Upper lobe of left lung (tissue), 6 donors: Measurements from ENCODE around the gene CYSRT1. TPM values are rescaled to one million over a fixed set of nuclear protein-coding genes. Genes with fewer than 3 reads are reported as not detected.

Source experiments
- ATAC-seq, 2 donors: fragments of 200-7000 bp; cut with Tn5 transposase; one replicate each; pipeline ENCODE4 v1.9.1; 2022; ENCODE audit warnings: mild to moderate bottlenecking in 2 of 2, moderate library complexity in 2 of 2; ENCODE audit not compliant: low FRiP score in 2 of 2
- DNase-seq, 2 donors: peaks; one replicate each; pipeline ENCODE4 v3.0.0-alpha.2; 2019 to 2020
- H3K27ac ChIP-seq, 4 donors: fragments of 200-600 bp; sonication (generic); one replicate each; pipeline ENCODE4 v1.5.1; 2016 to 2019
- H3K27me3 ChIP-seq, 4 donors: fragments of 200-600 bp; sonication (generic); one replicate each; pipeline ENCODE4 v1.5.1; 2017 to 2019
- H3K36me3 ChIP-seq, 4 donors: fragments of 200-600 bp; sonication (generic); one replicate each; pipeline ENCODE4 v1.5.1; 2016 to 2019
- H3K4me1 ChIP-seq, 4 donors: fragments of 200-600 bp; sonication (generic); one replicate each; pipeline ENCODE4 v1.5.1; 2018 to 2019
- H3K4me3 ChIP-seq, 4 donors: fragments of 200-600 bp; sonication (generic); one replicate each; pipeline ENCODE4 v1.5.1; 2017 to 2019; ENCODE audit warnings: mild to moderate bottlenecking in 2 of 4, moderate library complexity in 1 of 4
- H3K9me3 ChIP-seq, 4 donors: fragments of 200-600 bp; sonication (generic); one replicate each; pipeline ENCODE4 v1.5.1; 2018 to 2019
- CTCF ChIP-seq, 6 experiments: fragments of 450-650 bp in 4 of 6; fragments of 200-600 bp in 2 of 6; sonication (generic) in 2 of 6; IDR thresholded peaks; one replicate each; pipeline ENCODE4 v1.5.1; 2016 to 2019; ENCODE audit warnings: antibody characterized with exemption in 6 of 6
- EP300 ChIP-seq, 4 donors: sonication (generic); formaldehyde crosslinking; IDR thresholded peaks; one replicate each; pipeline ENCODE4 v1.5.1; 2017; ENCODE audit warnings: antibody characterized with exemption in 4 of 4, control low read depth in 2 of 4
- POLR2A ChIP-seq, 4 donors: fragments of 450-650 bp; IDR thresholded peaks; one replicate each; pipeline ENCODE4 v1.5.1; 2016 to 2017; ENCODE audit warnings: antibody characterized with exemption in 4 of 4, mild to moderate bottlenecking in 2 of 4
- POLR2AphosphoS5 ChIP-seq, 2 donors: sonication (generic); formaldehyde crosslinking; IDR thresholded peaks; one replicate each; pipeline ENCODE4 v1.5.1; 2017; ENCODE audit warnings: antibody characterized with exemption in 2 of 2
- WGBS, 2 donors: methylation state at CpG; one replicate each; pipeline ENCODE4 v1.1.5; 2017 to 2018; 5-methylcytosine and 5-hydroxymethylcytosine counted together
- total RNA-seq, 6 donors: library from RNA; depleted of rRNA in 4 of 6; stranded (reverse); fragments of >200 nt in 4 of 6; gene quantifications; one replicate each; pipeline versions ENCODE4 v1.1.0 to v1.2.1, GENCODE V29; 2016 to 2021
- donor health status: DM: no; HTN: no; CAD: no; lungs with moderate emphysema.
- donor health status: DM: no; HTN: yes; CAD: no; lungs with severe emphysema.

Gene CYSRT1
- total RNA-seq, 6 donors from 2014 or later = 0.20 to 2.0 (median 0.97) TPM; not detected in 1

- H3K4me3 ChIP-seq = no peak overlapping the region
- peaks cover 44 to 83% (median 64%) of the 10 kb centered on the region in 4 donors for H3K4me1 ChIP-seq
- H3K27ac ChIP-seq = no peak overlapping the region
- TF ChIP-seq POLR2AphosphoS5 (IDR thresholded peaks at IDR 0.05) = no peak
- no peak for TF ChIP-seq POLR2A (IDR thresholded peaks at IDR 0.05)
- TF ChIP-seq CTCF (IDR thresholded peaks at IDR 0.05) = no peak
- TF ChIP-seq EP300 (IDR thresholded peaks at IDR 0.05) = no peak
- H3K36me3 ChIP-seq = peaks cover 0 to 5% (median 2%) of the 10 kb centered on the region in 4 donors
- H3K27me3 ChIP-seq = no peaks in the 10 kb centered on the region
- no peaks in the 10 kb centered on the region for H3K9me3 ChIP-seq
- no peak for ATAC-seq
- 69 to 76% methylated on average over 8 of the region's 8 CpGs for WGBS, 2 donors
- no peak for DNase-seq
These were observed 22.0 kb upstream of the CYSRT1 start for GRCh38 chr9:137202966-137203365.

- Histone ChIP-seq H3K4me1 (peaks cover 32 to 65% (median 48%) of the 10 kb centered on the region in 4 donors), H3K4me3 (peak overlapping the region; percentile 78 to 96 (median 90)), H3K27me3 (no peaks in the 10 kb centered on the region), H3K36me3 (peaks cover 0 to 11% (median 4%) of the 10 kb centered on the region in 4 donors), H3K9me3 (no peaks in the 10 kb centered on the region), H3K27ac (peak overlapping the region in 3 of 4 donors; percentile 88 to 89 (median 89))
- no peak for TF ChIP-seq CTCF (IDR thresholded peaks at IDR 0.05)
- TF ChIP-seq EP300 (IDR thresholded peaks at IDR 0.05) = no peak
- no peak for TF ChIP-seq POLR2AphosphoS5 (IDR thresholded peaks at IDR 0.05)
- TF ChIP-seq POLR2A (IDR thresholded peaks at IDR 0.05) = no peak
- DNase-seq = peak in 1 of 2 donors; percentile 54
- no peak for ATAC-seq
- 11 to 18% methylated on average over 19 to 21 of the region's 21 CpGs for WGBS, 2 donors
These were observed 20.2 kb upstream of the CYSRT1 start for GRCh38 chr9:137204731-137205125.

DNA sequence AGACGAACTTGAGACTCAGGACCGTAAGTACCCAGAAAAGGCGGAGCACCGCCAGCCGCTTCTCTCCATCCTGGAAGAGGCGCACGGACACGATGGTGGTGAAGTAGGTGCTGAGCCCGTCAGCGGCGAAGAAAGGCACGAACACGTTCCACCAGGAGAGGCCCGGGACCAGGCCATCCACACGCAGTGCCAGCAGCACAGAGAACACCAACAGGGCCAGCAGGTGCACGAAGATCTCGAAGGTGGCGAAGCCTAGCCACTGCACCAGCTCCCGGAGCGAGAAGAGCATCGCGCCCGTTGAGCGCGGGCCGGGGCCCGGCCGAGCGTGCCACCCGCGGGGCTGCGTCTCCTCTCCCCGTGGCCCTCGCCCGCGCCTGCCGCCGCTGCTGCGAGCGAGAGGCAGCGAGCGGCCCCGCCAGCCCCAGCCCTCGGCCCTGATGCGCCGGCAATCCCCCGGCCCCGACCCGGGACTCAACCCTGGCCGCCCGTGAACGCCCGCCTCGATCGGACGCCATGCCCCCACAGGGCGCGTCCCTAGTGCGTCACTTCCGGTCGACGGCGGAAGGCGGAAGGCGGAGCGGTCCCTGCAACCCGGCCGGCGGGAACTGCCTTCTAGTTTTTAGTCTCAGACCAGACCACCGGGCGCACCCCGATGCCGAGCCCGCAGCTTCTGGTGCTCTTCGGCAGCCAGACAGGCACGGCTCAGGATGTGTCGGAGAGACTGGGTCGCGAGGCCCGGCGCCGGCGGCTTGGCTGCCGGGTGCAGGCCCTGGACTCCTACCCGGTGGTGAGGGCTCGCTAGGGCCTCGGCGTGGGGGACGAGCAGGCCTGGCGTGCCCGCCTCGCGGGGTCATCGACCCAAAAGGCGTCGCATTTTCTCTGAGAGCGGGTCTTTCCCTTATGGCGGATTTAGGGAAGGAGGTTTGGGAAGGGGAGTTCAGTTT is 19.6 kb upstream of the CYSRT1 start, which contains the start of the genes NDOR1 and TMEM203:
NDOR1 (plus strand) TSS at position 575 of the 944 bp plus-strand sequence; CDS start at position 653, 78 bp downstream.
TMEM203 (minus strand) TSS at position 523 of the 944 bp plus-strand sequence; CDS start at position 289, 234 bp downstream.
- Histone ChIP-seq H3K27me3 (no peaks in the 10 kb centered on the region), H3K27ac (peak within 1 kb of the TSS; percentile 85 to 89 (median 88)), H3K4me3 (peak within 1 kb of the TSS; percentile 78 to 96 (median 90)), H3K9me3 (no peaks in the 10 kb centered on the region), H3K36me3 (peaks cover 0 to 17% (median 6%) of the 10 kb centered on the region in 4 donors), H3K4me1 (peaks cover 31 to 63% (median 46%) of the 10 kb centered on the region in 4 donors)
- ATAC-seq = peak; percentile 72 to 87
- TF ChIP-seq POLR2AphosphoS5 (IDR thresholded peaks at IDR 0.05) = peak; percentile 97 to 98
- TF ChIP-seq CTCF (IDR thresholded peaks at IDR 0.05) = peak in 1 of 6 experiments; percentile 31
- peak in 3 of 4 donors; percentile 65 to 89 (median 74) for TF ChIP-seq POLR2A (IDR thresholded peaks at IDR 0.05)
- no peak for TF ChIP-seq EP300 (IDR thresholded peaks at IDR 0.05)
- DNase-seq = peak; percentile 89 to 99
- 1% methylated on average over 23 to 28 of the region's 98 CpGs for WGBS, 2 donors

DNA sequence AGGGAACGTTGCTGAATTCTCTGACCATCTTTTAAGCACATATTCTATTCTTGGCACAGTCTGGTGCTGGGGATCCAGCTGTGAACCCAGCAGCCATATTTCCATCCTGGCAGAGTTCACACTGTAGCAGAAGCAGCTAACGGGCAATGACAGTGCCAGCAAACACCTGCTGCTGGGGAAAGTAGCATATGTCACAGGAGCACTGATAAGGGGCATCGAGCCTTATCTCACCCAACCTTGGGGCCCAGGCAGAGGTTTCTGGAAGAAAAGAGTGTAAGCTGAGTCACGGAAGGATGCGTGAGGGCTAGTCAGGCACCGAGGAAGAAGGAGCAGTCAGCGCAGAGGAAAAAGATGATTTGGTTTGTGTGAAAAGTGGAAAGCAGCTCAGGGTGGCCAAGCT is 18.4 kb upstream of the CYSRT1 start:
- Histone ChIP-seq H3K36me3 (peaks cover 0 to 21% (median 9%) of the 10 kb centered on the region in 4 donors), H3K27me3 (no peaks in the 10 kb centered on the region), H3K27ac (no peak overlapping the region), H3K9me3 (no peaks in the 10 kb centered on the region), H3K4me1 (peaks cover 25 to 56% (median 40%) of the 10 kb centered on the region in 4 donors), H3K4me3 (peak overlapping the region in 3 of 4 donors; percentile 87 to 96 (median 94))
- no peak for ATAC-seq
- 74 to 76% methylated on average over 7 of the region's 7 CpGs for WGBS, 2 donors
- no peak for TF ChIP-seq POLR2A (IDR thresholded peaks at IDR 0.05)
- no peak for TF ChIP-seq POLR2AphosphoS5 (IDR thresholded peaks at IDR 0.05)
- no peak for TF ChIP-seq EP300 (IDR thresholded peaks at IDR 0.05)
- no peak for TF ChIP-seq CTCF (IDR thresholded peaks at IDR 0.05)
- DNase-seq = no peak
